Epithelial cell of proximal tubule (primary cell): ENCODE measurements around the gene SCGB3A2. TPM values are rescaled to one million over a fixed set of nuclear protein-coding genes. Genes with fewer than 3 reads are reported as not detected.
A peak's percentile ranks its signal among the peaks of the same experiment; 100 is the strongest.

Experiments used
- DNase-seq: peaks from one replicate; pipeline ENCODE4 v3.0.0-alpha.2; 2011; ENCODE audit warnings: low read depth
- H3K4me3 ChIP-seq: 2 replicates; pipeline ENCODE4 v1.5.1; 2011; ENCODE audit warnings: low read depth, mild to moderate bottlenecking, low read length
- total RNA-seq: library from RNA; depleted of rRNA; stranded (reverse); fragments of >200 nt; gene quantifications from 2 replicates; pipeline ENCODE4 v1.2.3, GENCODE V29; 2015
- TF ChIP-seq, protein P1 (sequence below): conservative IDR thresholded peaks from 2 replicates; pipeline ENCODE4 v1.5.1; 2012; ENCODE audit warnings: low read depth, mild to moderate bottlenecking, low read length

The SCGB3A2 gene
- total RNA-seq, 1 donor from 2014 or later, result not detected

DNA sequence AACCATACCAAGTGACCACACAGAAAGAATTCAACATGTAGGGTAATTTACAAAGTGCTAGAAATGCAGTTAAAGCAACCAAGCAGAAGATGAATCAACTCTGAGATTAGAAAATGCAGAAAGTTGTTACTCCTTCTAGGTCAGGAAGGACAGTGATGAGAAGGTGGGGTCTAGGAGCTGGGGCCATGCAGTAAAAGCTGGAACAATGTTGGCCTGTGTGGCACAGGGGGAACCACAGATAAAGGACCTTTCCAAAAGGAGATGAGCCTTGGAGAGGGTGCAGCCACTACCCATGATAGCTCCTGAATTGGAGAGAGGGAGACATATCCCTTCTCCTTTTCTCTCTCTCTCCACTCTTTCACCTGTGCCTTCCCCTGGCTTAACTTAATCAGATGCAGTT is 2.4 kb upstream of the SCGB3A2 start:
- DNase-seq, result no peak
- TF ChIP-seq, protein P1, sequence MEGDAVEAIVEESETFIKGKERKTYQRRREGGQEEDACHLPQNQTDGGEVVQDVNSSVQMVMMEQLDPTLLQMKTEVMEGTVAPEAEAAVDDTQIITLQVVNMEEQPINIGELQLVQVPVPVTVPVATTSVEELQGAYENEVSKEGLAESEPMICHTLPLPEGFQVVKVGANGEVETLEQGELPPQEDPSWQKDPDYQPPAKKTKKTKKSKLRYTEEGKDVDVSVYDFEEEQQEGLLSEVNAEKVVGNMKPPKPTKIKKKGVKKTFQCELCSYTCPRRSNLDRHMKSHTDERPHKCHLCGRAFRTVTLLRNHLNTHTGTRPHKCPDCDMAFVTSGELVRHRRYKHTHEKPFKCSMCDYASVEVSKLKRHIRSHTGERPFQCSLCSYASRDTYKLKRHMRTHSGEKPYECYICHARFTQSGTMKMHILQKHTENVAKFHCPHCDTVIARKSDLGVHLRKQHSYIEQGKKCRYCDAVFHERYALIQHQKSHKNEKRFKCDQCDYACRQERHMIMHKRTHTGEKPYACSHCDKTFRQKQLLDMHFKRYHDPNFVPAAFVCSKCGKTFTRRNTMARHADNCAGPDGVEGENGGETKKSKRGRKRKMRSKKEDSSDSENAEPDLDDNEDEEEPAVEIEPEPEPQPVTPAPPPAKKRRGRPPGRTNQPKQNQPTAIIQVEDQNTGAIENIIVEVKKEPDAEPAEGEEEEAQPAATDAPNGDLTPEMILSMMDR, result no peak
- H3K4me3 ChIP-seq, result no peak overlapping the region

DNA sequence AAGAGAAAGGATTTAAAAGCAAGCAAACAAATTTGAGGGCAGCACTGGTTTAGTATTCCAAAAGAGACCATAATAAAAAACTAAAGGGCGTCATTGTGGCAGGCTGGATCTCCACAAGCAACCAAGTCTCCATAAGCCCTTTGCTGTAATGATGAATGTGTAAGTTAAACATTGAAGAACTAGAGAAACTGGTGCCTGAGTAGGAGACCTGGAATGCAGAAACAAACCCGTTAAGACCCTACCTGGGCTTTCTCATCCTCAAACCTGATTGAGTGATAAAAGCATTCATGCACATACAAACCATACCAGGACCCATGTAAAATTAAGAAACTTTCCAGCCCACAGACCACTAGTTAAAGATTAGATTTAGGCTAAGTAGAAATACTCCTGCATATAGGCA is 1.9 kb upstream of the SCGB3A2 start:
- DNase-seq, result no peak

DNA sequence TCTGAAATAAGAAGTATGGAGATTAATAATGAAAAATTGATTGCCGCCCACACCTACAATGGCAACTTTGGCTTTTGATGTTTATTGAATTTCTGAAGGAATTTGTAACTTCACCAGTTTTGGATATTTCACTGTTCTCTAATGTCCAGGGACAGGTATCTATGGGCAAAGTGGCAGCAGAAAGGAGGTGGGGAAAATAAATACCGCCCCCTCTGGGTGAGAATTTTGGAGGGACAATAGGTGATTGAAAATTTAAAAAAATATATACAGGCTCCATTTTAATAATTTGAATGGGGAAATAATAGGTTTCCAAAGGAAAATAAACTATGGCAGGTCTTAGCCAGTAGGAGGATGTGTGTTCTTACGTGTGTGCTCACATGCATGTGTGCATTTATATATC is 1.3 kb downstream of the SCGB3A2 start:
- DNase-seq, result no peak

More for the DNA sequence above, 1.9 kb upstream of the SCGB3A2 start:
- TF ChIP-seq, protein P1, result no peak
- no peak overlapping the region for H3K4me3 ChIP-seq

DNA sequence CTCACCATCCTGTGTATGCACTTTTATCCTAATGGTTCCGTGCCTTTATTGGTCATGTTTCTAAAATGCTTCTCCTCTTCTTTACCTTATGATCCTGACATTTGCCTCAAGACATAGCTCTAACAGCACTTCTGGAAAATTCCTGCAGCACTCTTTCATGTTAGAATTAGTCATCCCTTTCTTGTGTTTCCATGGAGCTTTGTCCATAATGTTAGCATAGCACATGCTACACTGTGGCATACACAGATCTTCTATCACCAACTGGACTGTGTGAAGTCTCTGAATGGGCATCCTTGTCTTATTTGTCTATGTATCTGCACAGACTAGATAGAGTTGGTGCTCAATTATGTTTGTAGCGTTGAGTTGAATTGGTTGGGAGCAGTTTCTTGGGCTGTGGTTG is 2.0 kb downstream of the SCGB3A2 start:
- DNase-seq, result no peak
- TF ChIP-seq, protein P1, result no peak
- H3K4me3 ChIP-seq, result no peak overlapping the region

More for the DNA sequence above, 1.3 kb downstream of the SCGB3A2 start:
- TF ChIP-seq, protein P1, result no peak
- H3K4me3 ChIP-seq, result no peak overlapping the region

- no peak overlapping the region for H3K4me3 ChIP-seq
- DNase-seq, result no peak
- TF ChIP-seq, protein P1, result no peak
Measured at GRCh38 chr5:147882586-147883313, 4.2 kb downstream of the SCGB3A2 start.

- TF ChIP-seq, protein P1, result peak; percentile 70
- no peak for DNase-seq
Measured at GRCh38 chr5:147887026-147887627, 8.6 kb downstream of the SCGB3A2 start.

More at GRCh38 chr5:147887026-147887627, 8.6 kb downstream of the SCGB3A2 start:
- H3K4me3 ChIP-seq, result no peak overlapping the region
